Measurements from ENCODE around the gene MYH9. TPM values are rescaled to one million over a fixed set of nuclear protein-coding genes. Genes with fewer than 3 reads are reported as not detected.
"Not testable (repeated sequence)": the region's sequence is repeated elsewhere in the genome, so short reads cannot be mapped to it uniquely, and the experiment has no call there.

Gene MYH9
- total RNA-seq, 1 experiment from 2014 or later: 380 TPM

DNA sequence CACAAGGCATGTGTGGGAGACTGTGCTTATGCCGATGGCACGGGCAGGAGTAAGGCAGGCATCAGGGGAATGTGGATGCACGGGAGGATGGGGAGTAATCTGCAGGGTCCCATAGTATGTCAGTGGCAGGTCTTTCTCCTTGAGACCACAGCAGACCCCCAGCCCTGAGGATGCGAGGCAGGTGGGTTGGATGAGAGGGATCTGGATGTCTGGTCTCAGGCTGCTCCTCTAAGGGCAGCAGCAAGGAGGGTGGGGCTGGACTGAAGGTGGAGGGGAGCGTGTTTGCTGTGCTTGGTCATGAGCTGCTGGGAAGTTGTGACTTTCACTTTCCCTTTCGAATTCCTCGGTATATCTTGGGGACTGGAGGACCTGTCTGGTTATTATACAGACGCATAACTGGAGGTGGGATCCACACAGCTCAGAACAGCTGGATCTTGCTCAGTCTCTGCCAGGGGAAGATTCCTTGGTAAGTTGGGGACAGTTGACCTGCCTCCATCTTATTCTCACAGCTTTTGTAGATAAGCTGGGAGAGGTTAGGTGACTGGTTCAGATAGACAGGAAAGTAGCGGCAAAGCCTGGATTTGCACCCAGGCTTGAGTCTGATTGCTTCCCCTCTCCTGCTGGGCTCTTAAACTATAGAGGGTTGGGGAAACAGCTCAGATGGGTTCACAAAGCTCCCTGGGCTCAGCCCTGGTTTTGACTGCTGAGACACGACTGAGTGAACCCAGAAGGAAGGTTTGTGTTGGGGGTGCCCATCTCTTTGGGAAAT is 134.8 kb downstream of the MYH9 start, which contains the start of gene APOL1:
Gene APOL1 (plus strand): TSS at position 380 of the 769 bp plus-strand sequence. CDS start 1,823 bp downstream, outside the sequence.
- Histone ChIP-seq H3K4me3 (no peak within 1 kb of the TSS), H3K27me3 (no peaks in the 10 kb centered on the region), H3K36me3 (no peaks in the 10 kb centered on the region), H3K9me3 (no peaks in the 10 kb centered on the region)
- no peak for DNase-seq

DNA sequence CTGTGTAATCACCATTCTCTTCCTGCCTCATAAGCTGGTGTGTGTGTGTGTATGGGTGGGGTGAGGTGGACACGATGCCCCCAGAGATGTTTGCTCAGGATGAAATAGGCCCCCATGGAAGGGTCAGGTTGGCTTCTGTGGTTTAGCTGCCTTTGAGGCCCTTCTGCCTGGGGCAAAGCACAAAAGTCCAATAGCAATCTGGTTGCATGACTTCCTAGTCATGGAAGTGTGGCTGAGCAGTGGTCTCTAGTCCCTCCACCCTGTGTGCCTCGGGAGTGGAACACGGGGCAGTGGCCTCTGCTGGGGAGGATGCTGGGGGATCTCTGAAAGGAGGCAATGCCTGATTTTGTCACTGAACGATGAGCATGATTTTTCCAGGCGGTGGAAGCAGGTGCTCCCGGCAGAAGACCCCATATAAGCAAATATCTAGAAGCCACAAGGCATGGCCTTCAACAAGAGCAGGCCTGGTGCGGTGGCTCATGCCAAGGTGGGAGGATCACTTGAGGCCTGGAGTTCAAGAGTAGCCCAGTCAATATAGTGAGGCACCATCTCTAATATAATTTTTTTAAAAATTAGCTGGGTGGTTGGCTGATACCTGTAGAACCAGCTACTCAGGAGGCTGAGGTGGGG is 135.7 kb downstream of the MYH9 start:
- not testable (repeated sequence) for H3K36me3 ChIP-seq, H3K4me3 ChIP-seq, H3K27me3 ChIP-seq, H3K9me3 ChIP-seq, DNase-seq

DNA sequence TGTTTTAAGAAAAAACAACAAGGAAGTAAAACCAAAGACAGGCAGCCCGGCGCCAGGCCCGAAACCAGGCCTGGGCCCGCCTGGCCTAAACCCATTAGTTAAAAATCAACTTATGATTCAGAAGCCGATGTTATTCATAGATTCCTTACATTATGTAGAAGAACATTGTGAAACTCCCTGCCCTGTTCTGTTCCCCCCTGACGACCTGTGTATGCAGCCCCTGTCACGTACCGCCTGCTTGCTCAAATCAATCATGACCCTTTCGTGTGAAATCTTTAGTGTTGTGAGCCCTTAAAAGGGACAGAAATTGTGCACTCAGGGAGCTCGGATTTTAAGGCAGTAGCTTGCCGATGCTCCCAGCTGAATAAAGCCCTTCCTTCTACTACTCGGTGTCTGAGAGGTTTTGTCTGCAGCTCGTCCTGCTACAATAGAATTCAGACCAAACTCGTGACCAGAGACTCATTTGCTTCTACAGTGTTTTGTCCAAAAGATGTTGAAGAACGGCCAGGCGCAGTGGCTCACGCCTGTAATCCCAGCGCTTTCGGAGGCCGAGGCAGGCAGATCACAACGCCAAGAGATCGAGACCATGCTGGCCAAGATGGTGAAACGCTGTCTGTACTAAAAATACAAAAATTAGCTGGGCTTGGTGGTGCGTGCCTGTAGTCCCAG is 137.3 kb downstream of the MYH9 start:
- DNase-seq, H3K27me3 ChIP-seq, H3K9me3 ChIP-seq, H3K4me3 ChIP-seq, H3K36me3 ChIP-seq: not testable (repeated sequence)

DNA sequence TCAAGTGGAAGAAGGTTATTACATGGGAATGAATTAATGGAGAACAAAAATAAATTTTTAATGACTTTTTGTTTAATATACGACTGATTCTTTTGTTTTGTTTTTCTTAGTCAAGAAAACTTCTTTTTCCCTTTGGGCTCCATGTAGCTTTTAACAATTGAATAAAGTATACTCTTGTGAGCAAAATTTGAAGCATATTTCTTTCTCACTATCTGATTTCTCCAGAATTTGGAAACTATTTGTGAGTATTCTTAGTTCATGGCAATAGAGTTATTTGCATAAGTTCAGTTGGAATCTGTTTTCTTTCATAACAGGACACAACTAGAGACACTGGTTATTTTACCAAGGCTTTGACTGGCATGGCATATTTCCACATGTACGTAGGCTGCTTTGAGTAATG is 138.6 kb downstream of the MYH9 start:
- DNase-seq: no peak
- Histone ChIP-seq H3K36me3 (no peaks in the 10 kb centered on the region), H3K4me3 (no peak overlapping the region)

DNA sequence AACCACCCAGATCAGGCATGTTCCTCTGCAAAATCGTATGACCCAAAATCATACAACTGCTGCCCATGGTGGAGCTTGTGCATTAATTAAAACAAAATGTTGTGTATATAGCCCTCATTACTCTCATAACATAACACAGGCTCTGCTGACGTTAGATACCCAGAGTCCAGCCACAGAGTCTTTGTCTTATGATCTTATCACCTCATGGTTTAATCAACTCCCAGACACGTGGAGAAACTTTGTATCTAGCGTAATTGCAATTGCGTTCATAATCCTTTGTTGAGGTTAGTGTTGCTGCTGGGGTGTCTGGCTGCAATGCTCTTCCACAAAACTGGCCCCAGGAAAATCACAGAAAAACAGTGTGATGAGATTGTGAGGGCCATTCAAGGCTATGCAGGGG is 139.8 kb downstream of the MYH9 start:
- Histone ChIP-seq H3K36me3 (no peaks in the 10 kb centered on the region), H3K9me3 (no peaks in the 10 kb centered on the region), H3K4me3 (no peak overlapping the region), H3K27me3 (no peaks in the 10 kb centered on the region)
- no peak for DNase-seq

More for the DNA sequence above, 138.6 kb downstream of the MYH9 start:
- Histone ChIP-seq H3K9me3 (no peaks in the 10 kb centered on the region), H3K27me3 (no peaks in the 10 kb centered on the region)

DNA sequence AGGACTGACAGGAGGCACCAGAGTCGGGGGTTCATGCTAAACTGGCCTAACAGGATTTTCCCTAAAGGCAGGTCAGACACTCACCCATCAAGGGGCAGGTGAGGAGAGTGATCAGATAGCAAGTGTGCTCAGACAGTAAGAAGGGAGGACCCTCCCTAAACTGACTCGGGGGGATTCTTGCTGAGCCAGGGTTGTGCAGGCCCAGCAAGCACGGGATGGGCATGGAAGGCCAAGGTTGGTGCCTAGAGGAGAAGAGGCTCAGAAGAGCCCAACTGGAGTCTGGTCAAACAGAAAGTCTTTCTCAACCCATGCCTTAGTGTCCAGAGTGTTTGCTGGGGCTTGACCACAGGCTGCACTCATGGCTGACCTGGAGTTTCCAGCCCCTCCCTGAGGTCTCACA is 141.0 kb downstream of the MYH9 start:
- Histone ChIP-seq H3K9me3 (no peaks in the 10 kb centered on the region), H3K27me3 (no peaks in the 10 kb centered on the region), H3K4me3 (no peak overlapping the region), H3K36me3 (no peaks in the 10 kb centered on the region)
- no peak for DNase-seq

DNA sequence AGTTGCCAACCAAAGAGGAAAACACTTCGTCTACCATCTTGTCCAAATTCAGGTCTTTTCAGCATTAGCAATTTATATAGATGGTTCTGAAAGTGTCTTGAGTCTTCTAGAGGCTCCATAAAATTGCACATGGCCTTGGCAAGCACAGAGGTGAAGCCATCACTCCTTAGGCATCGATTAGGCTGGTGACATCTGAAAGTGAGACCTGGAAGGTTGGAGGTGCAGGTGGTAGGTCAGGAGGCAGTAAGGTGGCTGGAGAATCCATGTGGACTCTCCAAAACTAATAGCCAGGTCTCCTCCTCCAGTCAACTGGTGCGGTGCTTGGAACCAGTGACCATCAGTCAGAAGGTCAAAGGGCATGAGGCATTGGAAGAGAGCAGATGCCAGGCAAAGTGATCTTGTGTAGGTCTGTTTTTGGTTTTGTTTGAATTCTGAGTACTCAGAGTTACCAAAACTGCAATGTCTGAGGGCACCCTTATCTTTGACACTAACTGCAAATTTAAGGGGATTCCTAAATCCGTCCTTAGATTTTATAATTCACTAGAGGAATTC is 141.9 kb downstream of the MYH9 start:
- Histone ChIP-seq H3K27me3 (no peaks in the 10 kb centered on the region), H3K9me3 (no peaks in the 10 kb centered on the region), H3K4me3 (no peak overlapping the region), H3K36me3 (no peaks in the 10 kb centered on the region)
- no peak for DNase-seq

DNA sequence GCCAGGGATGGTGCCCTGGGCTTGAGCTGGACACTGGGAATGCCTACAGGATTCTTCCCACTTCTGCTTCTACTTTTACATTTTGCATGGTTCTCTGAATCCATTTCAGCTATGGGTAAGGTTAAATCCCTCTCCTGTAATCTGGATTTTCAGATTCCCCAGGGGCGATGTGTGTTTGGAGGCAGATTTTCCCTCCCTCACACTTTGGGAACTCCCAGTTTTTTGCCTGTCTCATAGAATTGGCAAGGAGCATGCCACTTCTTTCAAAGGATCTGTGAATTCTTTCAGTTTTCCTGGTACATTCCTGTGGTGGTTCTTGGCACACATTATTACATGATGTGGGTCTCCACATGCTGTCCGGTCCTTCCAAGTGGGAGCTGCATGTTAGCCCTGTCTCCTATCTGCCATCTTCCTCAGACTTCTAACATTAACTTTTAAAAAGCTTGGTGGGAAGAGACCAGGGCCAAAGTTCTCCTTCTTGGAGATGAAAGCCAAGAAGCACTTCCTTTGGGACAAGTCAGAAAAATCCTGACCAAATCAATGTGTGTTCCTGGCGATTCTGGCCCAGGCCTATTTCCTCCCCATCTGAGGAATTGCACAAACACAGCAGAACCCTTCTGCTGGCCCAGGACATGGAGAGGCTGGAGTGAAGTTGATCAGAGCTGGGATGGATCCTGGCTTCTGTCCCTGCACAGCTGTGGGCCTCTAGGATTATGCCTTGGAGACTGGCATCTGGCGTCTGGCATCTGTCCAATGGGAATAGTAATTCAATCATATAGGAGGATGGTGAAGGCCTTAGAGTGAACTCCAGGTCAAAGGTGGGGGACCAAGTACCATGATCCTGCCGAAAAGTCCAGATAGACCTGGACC is 143.0 kb downstream of the MYH9 start:
- H3K4me3 ChIP-seq: no peak overlapping the region
- peak; percentile 60 for DNase-seq
- H3K27me3 ChIP-seq: no peaks in the 10 kb centered on the region
- no peaks in the 10 kb centered on the region for H3K9me3 ChIP-seq
- no peaks in the 10 kb centered on the region for H3K36me3 ChIP-seq

DNA sequence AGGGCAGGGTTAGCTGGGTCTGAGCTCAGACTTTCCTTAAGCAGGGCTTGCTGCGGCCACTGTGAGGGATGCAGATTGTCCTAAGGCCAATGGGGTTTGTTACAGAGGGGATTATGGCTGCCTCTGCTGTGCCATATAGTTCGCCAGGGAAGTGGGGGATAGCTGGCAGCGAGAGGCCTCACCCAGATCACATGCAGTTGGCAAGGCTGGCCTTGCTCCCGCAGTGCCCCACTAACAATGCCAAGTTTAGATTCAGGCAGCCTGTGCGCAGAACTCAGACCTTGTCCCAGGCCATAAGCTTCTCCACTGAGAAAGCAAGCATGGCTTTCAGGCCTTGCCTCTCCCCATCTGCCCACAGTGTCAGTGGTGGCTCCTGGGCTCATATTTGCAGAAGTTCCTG is 143.8 kb downstream of the MYH9 start:
- Histone ChIP-seq H3K4me3 (no peak overlapping the region), H3K36me3 (no peaks in the 10 kb centered on the region), H3K27me3 (no peaks in the 10 kb centered on the region), H3K9me3 (no peaks in the 10 kb centered on the region)
- DNase-seq: no peak

DNA sequence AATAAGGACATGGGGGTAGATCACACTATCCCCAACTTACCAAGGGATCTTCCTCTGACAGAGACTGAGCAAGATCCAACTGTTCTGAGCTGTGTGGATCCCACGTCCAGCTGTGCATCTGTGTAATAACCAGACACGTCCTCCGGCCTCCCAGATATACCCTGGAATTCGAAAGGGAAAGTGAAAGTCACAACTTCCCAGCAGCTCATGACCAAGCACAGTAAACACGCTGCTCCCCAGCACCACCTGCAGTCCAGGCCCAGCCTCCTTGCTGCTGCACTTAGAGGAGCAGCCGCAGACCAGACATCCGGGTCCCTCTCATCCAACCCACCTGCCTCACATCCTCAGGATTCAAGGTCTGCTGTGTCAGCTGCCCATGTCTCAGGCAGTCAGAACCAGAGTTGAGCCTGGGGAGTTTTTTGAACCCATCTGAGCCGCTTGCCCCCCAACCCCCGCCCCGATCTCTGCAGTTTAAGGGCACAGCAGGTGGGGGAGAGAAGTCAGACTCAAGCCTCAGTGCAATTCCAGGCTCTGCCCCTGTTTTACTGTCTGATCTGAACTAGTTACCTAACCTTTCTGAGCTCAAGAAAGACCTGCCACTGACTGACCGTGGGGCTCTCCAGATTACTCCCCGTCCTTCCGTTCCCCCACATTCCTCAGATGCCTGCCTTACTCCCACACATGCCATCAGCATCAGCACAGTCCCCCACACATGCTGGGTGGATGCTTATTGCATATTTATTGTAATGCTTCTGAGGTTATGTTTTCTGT is 148.2 kb downstream of the MYH9 start, which contains the start of gene APOL2:
Gene APOL2 (minus strand): TSS at position 127 of the 771 bp plus-strand sequence. CDS start 6,365 bp downstream, outside the sequence.
- Histone ChIP-seq H3K27me3 (no peaks in the 10 kb centered on the region), H3K9me3 (no peaks in the 10 kb centered on the region), H3K4me3 (peak within 1 kb of the TSS; percentile 65), H3K36me3 (peaks cover 27% of the 10 kb centered on the region)
- peak; percentile 92 for DNase-seq

DNA sequence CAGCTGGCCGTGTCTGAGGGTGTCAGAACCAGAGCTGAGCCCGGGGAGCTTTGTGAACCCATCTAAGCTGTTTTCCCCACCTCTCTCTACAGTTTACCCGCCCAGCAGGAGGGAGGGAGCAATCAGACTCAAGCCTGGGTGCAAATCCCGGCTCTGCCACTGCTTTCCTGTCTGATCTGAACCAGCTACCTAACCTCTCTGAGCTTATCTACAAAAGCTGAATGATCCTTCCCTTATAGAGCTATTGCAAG is 148.7 kb downstream of the MYH9 start:
- Histone ChIP-seq H3K9me3 (no peaks in the 10 kb centered on the region), H3K4me3 (peak overlapping the region; percentile 65), H3K36me3 (peaks cover 32% of the 10 kb centered on the region), H3K27me3 (no peaks in the 10 kb centered on the region)
- no peak for DNase-seq

DNA sequence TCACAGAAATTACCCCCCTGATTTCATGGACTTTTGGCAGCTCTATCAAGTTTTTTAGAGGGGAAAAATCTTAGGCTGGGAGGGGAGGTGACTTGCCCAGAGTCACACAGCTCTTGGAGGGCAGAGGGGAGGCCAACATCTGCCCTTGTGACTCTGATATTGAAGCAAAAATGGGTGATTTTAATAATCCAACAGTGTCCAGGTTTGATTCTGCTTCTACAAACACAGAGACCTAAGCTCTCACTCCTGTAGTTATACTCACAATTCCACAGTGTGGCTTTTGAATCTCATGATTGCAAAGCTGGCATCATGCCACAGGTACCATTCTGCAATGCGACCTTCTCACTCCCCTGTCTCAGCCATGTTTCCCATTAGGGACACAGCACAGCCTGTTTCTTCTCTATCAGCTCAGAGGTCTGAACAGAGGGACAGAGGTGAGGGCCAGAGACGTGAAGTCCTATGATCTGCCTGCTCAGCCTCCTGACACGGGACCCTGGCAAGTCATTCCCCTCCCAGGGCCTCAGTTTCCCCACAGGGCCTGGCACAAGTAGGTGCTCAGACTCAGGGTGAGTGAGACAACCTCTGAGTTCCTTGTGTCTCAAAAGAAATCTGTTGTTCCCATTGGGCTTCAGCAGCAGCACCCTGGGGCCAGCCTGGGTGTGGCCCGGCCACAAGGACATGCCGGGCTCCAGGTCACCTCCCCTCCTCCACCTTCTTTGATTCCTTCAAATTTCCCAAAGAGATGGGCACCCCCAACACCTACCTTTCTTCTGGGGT is 149.2 kb downstream of the MYH9 start:
- Histone ChIP-seq H3K4me3 (peak overlapping the region; percentile 65), H3K36me3 (peaks cover 35% of the 10 kb centered on the region), H3K9me3 (no peaks in the 10 kb centered on the region), H3K27me3 (no peaks in the 10 kb centered on the region)
- DNase-seq: no peak

DNA sequence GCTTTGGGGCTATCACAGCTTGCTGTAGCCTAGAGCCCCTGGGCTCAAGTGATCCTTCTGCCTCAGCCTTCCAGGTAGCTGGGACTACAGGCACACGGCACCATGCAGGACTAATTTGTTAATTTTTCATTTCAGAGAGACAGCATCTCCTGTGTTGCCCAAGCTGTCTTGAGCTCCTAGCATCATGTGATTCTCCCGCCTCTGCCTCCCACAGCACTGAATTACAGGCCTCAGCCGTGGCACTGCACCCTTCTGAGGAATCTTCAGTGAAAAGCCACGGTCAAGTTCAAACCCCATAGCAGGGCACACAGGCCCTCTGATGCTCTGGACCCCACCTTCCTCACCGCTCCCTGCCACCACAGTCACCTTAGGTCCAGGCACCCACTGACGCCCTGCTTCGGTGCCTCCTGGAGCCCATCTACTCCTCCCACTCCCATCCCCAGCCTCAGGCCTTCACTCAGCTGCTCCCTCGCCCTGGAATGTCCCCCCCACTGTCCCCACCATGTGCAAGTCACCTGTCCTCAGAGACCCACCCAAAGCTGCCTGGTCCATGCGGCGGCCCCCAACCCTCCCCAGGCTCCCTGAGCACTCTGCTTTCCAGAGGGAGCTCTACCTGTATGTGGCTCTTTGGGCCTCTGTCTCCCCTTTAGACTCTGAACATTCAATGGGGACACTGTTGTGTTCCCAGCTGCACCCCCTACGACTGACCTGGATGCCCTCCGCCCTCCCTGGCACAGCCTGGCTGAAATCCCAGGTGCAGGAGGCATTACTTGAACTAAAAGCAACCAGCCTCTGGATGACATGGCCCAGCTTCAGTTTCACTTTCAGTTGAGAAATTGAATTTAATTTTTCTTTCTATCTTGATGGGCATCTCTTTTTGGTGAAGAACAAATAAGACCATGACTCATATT is 150.1 kb downstream of the MYH9 start:
- Histone ChIP-seq H3K36me3 (peaks cover 44% of the 10 kb centered on the region), H3K9me3 (no peaks in the 10 kb centered on the region), H3K4me3 (peak overlapping the region; percentile 65), H3K27me3 (no peaks in the 10 kb centered on the region)
- no peak for DNase-seq

Measured in MG63 (cell line).